K562 (cell line): ENCODE measurements around the gene DDAH2. TPM values are rescaled to one million over a fixed set of nuclear protein-coding genes. Genes with fewer than 3 reads are reported as not detected.

ENCODE experiments used
- ETV1 ChIP-seq: fragments of 450-650 bp; conservative IDR thresholded peaks from 2 replicates; pipeline ENCODE4 v1.6.1; 2016; ENCODE audit warnings: missing genetic modification characterization, control low read depth, low read depth, missing compliant biosample characterization
- FOXJ3 ChIP-seq: sonication (generic); formaldehyde crosslinking; IDR thresholded peaks from 2 replicates; pipeline ENCODE4 v1.4.0; 2020; ENCODE audit warnings: mild to moderate bottlenecking, missing genetic modification reagents
- FOXK2 ChIP-seq, 2 experiments: fragments of 450-650 bp; IDR thresholded peaks in 1 of 2; conservative IDR thresholded peaks in 1 of 2; 2 replicates each; pipeline ENCODE4 v1.6.1; 2016; ENCODE audit warnings: low read depth in 2 of 2, mild to moderate bottlenecking in 1 of 2
- GTF2A2 ChIP-seq: IDR thresholded peaks from 2 replicates; pipeline ENCODE4 v1.6.1; 2016; ENCODE audit warnings: mild to moderate bottlenecking, missing genetic modification characterization, missing compliant biosample characterization
- IRF1 ChIP-seq: sonication (generic); formaldehyde crosslinking; IDR thresholded peaks from 2 replicates; pipeline ENCODE4 v1.8.0; 2022; ENCODE audit warnings: missing genetic modification reagents, mild to moderate bottlenecking, borderline replicate concordance
- MNT ChIP-seq, 2 experiments: fragments of 450-650 bp; conservative IDR thresholded peaks; 2 replicates each; pipeline ENCODE4 v1.6.1; 2017; ENCODE audit warnings: mild to moderate bottlenecking in 2 of 2, moderate library complexity in 2 of 2
- OTX1 ChIP-seq: fragments of 450-650 bp; formaldehyde crosslinking; IDR thresholded peaks from 2 replicates; pipeline ENCODE4 v1.4.0; 2022; ENCODE audit warnings: mild to moderate bottlenecking
- PCBP1 ChIP-seq: fragments of 200-400 bp; formaldehyde crosslinking; IDR thresholded peaks from 2 replicates; pipeline ENCODE4 v1.6.1; 2018; ENCODE audit warnings: mild to moderate bottlenecking, low read depth, low read length; ENCODE audit not compliant: poor library complexity, severe bottlenecking
- SMARCE1 ChIP-seq: fragments of 450-650 bp; IDR thresholded peaks from 2 replicates; pipeline ENCODE4 v1.7.1; 2016; ENCODE audit warnings: mild to moderate bottlenecking
- STAT5A ChIP-seq: IDR thresholded peaks from 2 replicates; pipeline ENCODE4 v1.6.1; 2012; ENCODE audit warnings: low read length, inconsistent platforms, borderline replicate concordance
- ZBTB12 ChIP-seq: fragments of 250-450 bp; sonication (Bioruptor Pico); IDR thresholded peaks from 2 replicates; pipeline ENCODE4 v1.4.0; 2020
- ZBTB43 ChIP-seq: sonication (generic); formaldehyde crosslinking; IDR thresholded peaks from 2 replicates; pipeline ENCODE4 v1.8.0; 2023; ENCODE audit warnings: mild to moderate bottlenecking, missing genetic modification reagents
- ZBTB49 ChIP-seq: sonication (generic); formaldehyde crosslinking; IDR thresholded peaks from 2 replicates; pipeline ENCODE4 v1.8.0; 2022; ENCODE audit warnings: missing genetic modification reagents, mild to moderate bottlenecking, borderline replicate concordance
- ZFP1 ChIP-seq: fragments of 450-650 bp; formaldehyde crosslinking; IDR thresholded peaks from 2 replicates; pipeline ENCODE4 v1.4.0; 2020; ENCODE audit warnings: mild to moderate bottlenecking, mixed read lengths
- ZNF175 ChIP-seq: fragments of 200-800 bp; sonication (Bioruptor generic); IDR thresholded peaks from 2 replicates; pipeline ENCODE4 v1.6.1; 2016; ENCODE audit warnings: low read depth, mild to moderate bottlenecking, missing genetic modification characterization, missing compliant biosample characterization
- ZNF398 ChIP-seq: fragments of 250-450 bp; sonication (Bioruptor Pico); IDR thresholded peaks from 2 replicates; pipeline ENCODE4 v1.8.0; 2021; ENCODE audit warnings: moderate library complexity, mild to moderate bottlenecking, inconsistent platforms
- ZNF584 ChIP-seq: fragments of 200-800 bp; sonication (Bioruptor generic); IDR thresholded peaks from 2 replicates; pipeline ENCODE4 v1.6.1; 2016; ENCODE audit warnings: low read depth, mild to moderate bottlenecking, missing genetic modification characterization, missing compliant biosample characterization
- ZNF785 ChIP-seq: fragments of 250-450 bp; sonication (Bioruptor Pico); IDR thresholded peaks from 2 replicates; pipeline ENCODE4 v1.4.0; 2020; ENCODE audit warnings: mild to moderate bottlenecking
- polyA plus RNA-seq, 8 experiments: library from polyadenylated mRNA; depleted of rRNA in 4 of 8; stranded (reverse) in 5 of 8; unstranded in 3 of 8; fragments of >200 nt; fragmentation: Nextera tagmentation in 2 of 8; fragmentation: Illumina TruSeq in 1 of 8; extraction: Ambion mirVana in 2 of 8; extraction: Trizol in 1 of 8; gene quantifications; 2 replicates each; pipeline versions ENCODE4 v1.2.1 to v1.2.3, GENCODE V29; 2011 to 2014; ENCODE audit warnings: inconsistent platforms in 1 of 8, missing spikeins in 1 of 8
- total RNA-seq, 7 experiments: library from RNA; depleted of rRNA in 6 of 7; stranded (reverse); fragments of >200 nt in 6 of 7; fragmentation: Illumina TruSeq in 2 of 7; extraction: Trizol in 2 of 7; gene quantifications; 2 replicates each; pipeline versions ENCODE4 v1.2.1 to v1.2.3, GENCODE V29; 2011 to 2021; ENCODE audit warnings: low replicate concordance in 1 of 7

DDAH2 gene
- total and polyA plus RNA-seq, 9 of the 15 experiments (the other 6 are each of a cell fraction or from before 2014, with no cell fraction given), result 1.8 to 45.4 (median 21.4) TPM

- TF ChIP-seq FOXK2 (conservative IDR thresholded peaks at IDR 0.05 in 1 of 2, IDR thresholded peaks at IDR 0.05 in 1 of 2; ENCODE audit: low read depth in 2 of 2) (no peak), IRF1 (CRISPR knock-in tag) (no peak), ZNF398 (no peak), MNT (conservative IDR thresholded peaks at IDR 0.05) (no peak), OTX1 (peak; percentile 9; the same call in 1 of the 2 replicates), GTF2A2 (tag) (no peak), ZNF584 (CRISPR knock-in tag) (no peak), PCBP1 (no peak), ZNF175 (CRISPR knock-in tag) (no peak), ZBTB43 (CRISPR knock-in tag) (no peak), ZBTB12 (CRISPR knock-in tag) (peak; percentile 54; the same call in 1 of the 2 replicates), ZNF785 (no peak), FOXJ3 (CRISPR knock-in tag) (no peak), SMARCE1 (peak; percentile 24; the same call in 1 of the 2 replicates), ZFP1 (CRISPR knock-in tag) (no peak), ETV1 (no peak), ZBTB49 (CRISPR knock-in tag) (no peak), STAT5A (no peak)
These were observed 1.9 kb downstream of the DDAH2 start (continued) for GRCh38 chr6:31727034-31727716.
